ENCODE measurements around the gene ARPC2. TPM values are rescaled to one million over a fixed set of nuclear protein-coding genes. Genes with fewer than 3 reads are reported as not detected.

ARPC2 gene
- total RNA-seq, 1 donor from 2014 or later: 464 TPM

DNA sequence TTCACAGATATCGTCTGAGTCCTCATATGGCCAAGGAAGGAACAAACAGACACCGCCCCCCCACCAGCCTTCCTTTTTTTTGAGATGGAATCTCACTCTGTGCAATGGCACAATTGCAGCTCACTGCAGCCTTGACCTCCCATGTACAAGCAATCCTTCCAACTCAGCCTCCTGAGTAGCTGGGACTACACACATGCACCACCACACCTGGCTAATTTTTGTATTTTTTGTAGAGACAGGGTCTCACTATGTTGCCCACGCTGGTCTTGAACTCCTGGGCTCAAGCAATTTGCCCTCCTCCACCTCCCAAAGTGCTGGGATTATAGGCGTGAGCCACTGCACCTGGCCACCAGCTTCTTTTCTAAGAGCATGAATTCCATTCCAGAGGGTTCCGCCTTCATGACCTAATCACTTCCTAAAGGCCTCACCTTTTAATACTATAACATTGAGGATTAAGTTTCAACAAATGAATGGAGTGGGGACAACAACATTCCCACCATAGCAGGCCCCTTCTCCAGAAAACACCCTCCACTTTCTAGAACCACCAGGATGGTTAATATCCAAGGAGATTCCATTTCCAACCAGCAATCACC, 77.5 kb downstream of the ARPC2 start:
- TF ChIP-seq, protein P1, sequence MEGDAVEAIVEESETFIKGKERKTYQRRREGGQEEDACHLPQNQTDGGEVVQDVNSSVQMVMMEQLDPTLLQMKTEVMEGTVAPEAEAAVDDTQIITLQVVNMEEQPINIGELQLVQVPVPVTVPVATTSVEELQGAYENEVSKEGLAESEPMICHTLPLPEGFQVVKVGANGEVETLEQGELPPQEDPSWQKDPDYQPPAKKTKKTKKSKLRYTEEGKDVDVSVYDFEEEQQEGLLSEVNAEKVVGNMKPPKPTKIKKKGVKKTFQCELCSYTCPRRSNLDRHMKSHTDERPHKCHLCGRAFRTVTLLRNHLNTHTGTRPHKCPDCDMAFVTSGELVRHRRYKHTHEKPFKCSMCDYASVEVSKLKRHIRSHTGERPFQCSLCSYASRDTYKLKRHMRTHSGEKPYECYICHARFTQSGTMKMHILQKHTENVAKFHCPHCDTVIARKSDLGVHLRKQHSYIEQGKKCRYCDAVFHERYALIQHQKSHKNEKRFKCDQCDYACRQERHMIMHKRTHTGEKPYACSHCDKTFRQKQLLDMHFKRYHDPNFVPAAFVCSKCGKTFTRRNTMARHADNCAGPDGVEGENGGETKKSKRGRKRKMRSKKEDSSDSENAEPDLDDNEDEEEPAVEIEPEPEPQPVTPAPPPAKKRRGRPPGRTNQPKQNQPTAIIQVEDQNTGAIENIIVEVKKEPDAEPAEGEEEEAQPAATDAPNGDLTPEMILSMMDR (IDR thresholded peaks at IDR 0.05; ENCODE audit: insufficient read depth, low read length, poor library complexity, severe bottlenecking): no peak
- no peak for DNase-seq (ENCODE audit: low read depth)
- H3K27me3 ChIP-seq (ENCODE audit: control insufficient read depth, insufficient read depth, low read length): no peaks in the 10 kb centered on the region

DNA sequence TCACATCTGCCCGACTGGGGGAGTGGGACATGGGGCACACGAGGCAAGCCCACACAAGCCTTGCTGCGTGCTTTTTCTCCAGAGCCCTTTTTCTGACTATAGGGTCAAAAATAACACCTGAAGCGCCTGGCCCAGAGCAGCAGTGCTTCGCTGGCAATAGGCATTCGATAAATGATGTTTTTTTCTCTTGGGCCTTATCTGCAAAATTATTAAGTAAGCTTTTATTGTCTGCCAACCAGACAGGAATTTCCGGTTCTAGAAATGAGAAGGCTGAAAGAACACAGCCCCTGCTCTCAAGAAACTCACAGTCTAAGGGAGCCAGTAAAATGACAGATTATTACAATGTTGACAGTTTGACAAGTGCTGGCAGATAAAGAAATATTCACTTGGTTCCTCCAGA, 78.0 kb downstream of the ARPC2 start:
- no peak overlapping the region for H3K4me3 ChIP-seq (ENCODE audit: low read depth, low read length)
- TF ChIP-seq, protein P1 (IDR thresholded peaks at IDR 0.05; ENCODE audit: insufficient read depth, low read length, poor library complexity, severe bottlenecking): no peak
- no peaks in the 10 kb centered on the region for H3K36me3 ChIP-seq (ENCODE audit: control insufficient read depth, insufficient read depth, low read length)
- no peak for DNase-seq (ENCODE audit: low read depth)
- H3K27me3 ChIP-seq (ENCODE audit: control insufficient read depth, insufficient read depth, low read length): no peaks in the 10 kb centered on the region

More for the DNA sequence above, 77.5 kb downstream of the ARPC2 start:
- H3K4me3 ChIP-seq (ENCODE audit: low read depth, low read length): no peak overlapping the region
- H3K36me3 ChIP-seq (ENCODE audit: control insufficient read depth, insufficient read depth, low read length): no peaks in the 10 kb centered on the region

DNA sequence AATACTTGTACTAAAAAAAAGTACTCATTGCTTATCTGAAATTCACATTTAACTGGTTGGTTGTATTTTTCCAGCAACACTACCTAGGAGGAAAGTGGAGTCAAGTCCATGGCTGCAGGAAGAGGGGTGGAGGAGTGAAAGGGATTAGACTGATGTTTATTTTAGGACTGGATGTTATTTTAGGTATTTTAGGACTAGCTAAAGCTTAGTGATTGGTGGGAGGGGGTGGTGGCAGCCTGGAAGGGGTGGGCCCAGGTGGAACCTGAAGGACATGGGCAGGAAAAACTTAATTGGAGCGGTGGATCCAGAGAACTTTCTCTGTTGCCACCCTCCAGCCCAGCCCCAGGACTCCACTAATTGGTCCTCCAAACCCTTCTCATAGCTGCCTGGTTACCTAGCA, 79.2 kb downstream of the ARPC2 start:
- Histone ChIP-seq H3K36me3 (ENCODE audit: control insufficient read depth, insufficient read depth, low read length) (no peaks in the 10 kb centered on the region), H3K4me3 (ENCODE audit: low read depth, low read length) (no peak overlapping the region), H3K27me3 (ENCODE audit: control insufficient read depth, insufficient read depth, low read length) (no peaks in the 10 kb centered on the region)
- no peak for DNase-seq (ENCODE audit: low read depth)
- TF ChIP-seq, protein P1 (IDR thresholded peaks at IDR 0.05; ENCODE audit: insufficient read depth, low read length, poor library complexity, severe bottlenecking): no peak

DNA sequence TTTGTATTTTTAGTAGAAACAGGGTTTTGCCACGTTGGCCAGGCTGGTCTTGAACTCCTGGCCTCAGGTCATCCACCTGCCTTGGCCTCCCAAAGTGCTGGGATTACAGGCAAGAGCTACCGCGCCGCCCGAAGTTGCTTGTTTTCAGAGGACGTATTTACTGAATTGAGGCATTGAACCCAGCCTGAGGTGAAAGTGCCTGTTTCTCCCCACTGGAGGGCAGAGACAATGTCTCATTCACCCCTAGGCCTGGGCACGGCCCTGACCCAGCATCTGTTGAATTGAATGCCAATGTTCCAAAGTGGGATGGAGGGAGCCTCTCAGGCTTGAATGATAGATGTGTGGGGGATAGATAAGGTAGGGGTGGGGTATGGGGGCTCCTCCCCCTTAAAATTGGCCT, 79.9 kb downstream of the ARPC2 start:
- DNase-seq (ENCODE audit: low read depth): no peak
- H3K4me3 ChIP-seq (ENCODE audit: low read depth, low read length): no peak overlapping the region
- TF ChIP-seq, protein P1 (IDR thresholded peaks at IDR 0.05; ENCODE audit: insufficient read depth, low read length, poor library complexity, severe bottlenecking): no peak
- H3K27me3 ChIP-seq (ENCODE audit: control insufficient read depth, insufficient read depth, low read length): no peaks in the 10 kb centered on the region
- no peaks in the 10 kb centered on the region for H3K36me3 ChIP-seq (ENCODE audit: control insufficient read depth, insufficient read depth, low read length)

DNA sequence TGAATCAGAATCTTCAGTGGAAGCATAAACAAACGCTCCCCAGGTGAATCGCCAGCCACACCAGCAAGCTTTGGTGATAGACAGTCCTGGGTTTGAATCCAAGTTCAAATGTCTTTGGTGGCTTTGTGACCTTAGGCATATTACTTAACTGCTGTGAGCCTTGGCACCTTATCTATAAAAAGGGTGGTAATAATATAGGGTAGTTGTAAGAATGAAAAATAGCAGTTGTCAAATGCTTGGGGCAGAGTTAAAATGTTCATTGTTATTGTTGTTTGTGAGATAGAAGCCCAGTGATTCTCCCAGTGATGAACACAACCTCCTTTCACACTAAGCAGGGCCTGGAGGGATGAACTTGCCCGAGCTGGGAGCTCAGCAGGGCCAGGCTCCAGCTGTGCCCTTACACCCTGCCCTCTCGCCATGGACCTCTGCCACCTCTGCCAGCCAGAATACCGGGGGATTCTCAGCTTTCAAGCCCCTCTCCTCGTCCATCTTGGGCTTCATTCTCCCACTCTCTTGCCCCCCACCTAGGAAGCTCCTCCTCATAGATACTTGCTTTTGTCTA, 81.4 kb downstream of the ARPC2 start:
- DNase-seq (ENCODE audit: low read depth): no peak
- Histone ChIP-seq H3K36me3 (ENCODE audit: control insufficient read depth, insufficient read depth, low read length) (no peaks in the 10 kb centered on the region), H3K27me3 (ENCODE audit: control insufficient read depth, insufficient read depth, low read length) (no peaks in the 10 kb centered on the region), H3K4me3 (ENCODE audit: low read depth, low read length) (no peak overlapping the region)
- TF ChIP-seq, protein P1 (IDR thresholded peaks at IDR 0.05; ENCODE audit: insufficient read depth, low read length, poor library complexity, severe bottlenecking): no peak

DNA sequence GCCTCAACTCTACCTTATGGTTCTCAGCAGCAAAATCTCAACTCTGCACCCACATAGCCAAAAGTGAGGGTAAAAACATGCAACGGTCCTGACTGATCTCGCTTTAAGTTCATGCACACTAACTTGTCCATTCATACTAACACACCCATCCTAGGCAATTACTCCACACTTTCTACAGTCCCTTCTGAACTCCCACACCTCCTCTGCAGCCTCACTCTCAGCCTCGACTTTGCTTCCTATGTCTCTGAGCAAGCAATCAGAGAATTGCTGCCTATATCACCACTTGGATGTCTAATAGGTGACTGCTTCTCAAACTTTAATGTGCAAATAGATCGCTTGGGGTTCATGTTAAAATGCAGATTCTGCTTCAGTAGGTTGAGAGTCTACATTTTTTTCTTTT, 83.2 kb downstream of the ARPC2 start:
- no peak overlapping the region for H3K4me3 ChIP-seq (ENCODE audit: low read depth, low read length)
- no peak for DNase-seq (ENCODE audit: low read depth)
- TF ChIP-seq, protein P1 (IDR thresholded peaks at IDR 0.05; ENCODE audit: insufficient read depth, low read length, poor library complexity, severe bottlenecking): no peak
- H3K27me3 ChIP-seq (ENCODE audit: control insufficient read depth, insufficient read depth, low read length): no peaks in the 10 kb centered on the region
- no peaks in the 10 kb centered on the region for H3K36me3 ChIP-seq (ENCODE audit: control insufficient read depth, insufficient read depth, low read length)
